HepG2 (cell line): Measurements from ENCODE around the gene MPC1. TPM values are rescaled to one million over a fixed set of nuclear protein-coding genes. Genes with fewer than 3 reads are reported as not detected.

ENCODE experiments used
- ATF1 ChIP-seq: IDR thresholded peaks from 2 replicates; pipeline ENCODE4 v1.6.1; 2016; ENCODE audit warnings: mild to moderate bottlenecking, control low read depth
- BRCA1 ChIP-seq: sonication (generic); formaldehyde crosslinking; IDR thresholded peaks from 2 replicates; pipeline ENCODE4 v1.4.0; 2020; ENCODE audit warnings: missing genetic modification reagents
- DPF2 ChIP-seq: sonication (generic); formaldehyde crosslinking; IDR thresholded peaks from 2 replicates; pipeline ENCODE4 v1.4.0; 2020; ENCODE audit warnings: mild to moderate bottlenecking, low read depth, missing genetic modification reagents, borderline replicate concordance
- FOXO4 ChIP-seq: sonication (generic); formaldehyde crosslinking; conservative IDR thresholded peaks from 2 replicates; pipeline ENCODE4 v1.8.1; 2023; ENCODE audit warnings: missing genetic modification reagents
- GATA4 ChIP-seq: sonication (generic); IDR thresholded peaks from 2 replicates; pipeline ENCODE4 v1.6.1; 2016; ENCODE audit warnings: antibody characterized with exemption, low read depth, borderline replicate concordance
- KLF11 ChIP-seq: IDR thresholded peaks from 2 replicates; pipeline ENCODE4 v1.6.1; 2016; ENCODE audit warnings: missing compliant biosample characterization
- MEIS2 ChIP-seq: sonication (generic); formaldehyde crosslinking; IDR thresholded peaks from 2 replicates; pipeline ENCODE4 v1.9.0; 2021; ENCODE audit warnings: mild to moderate bottlenecking, missing genetic modification reagents
- MTERF4 ChIP-seq: sonication (generic); formaldehyde crosslinking; IDR thresholded peaks from 2 replicates; pipeline ENCODE4 v1.8.0; 2023; ENCODE audit warnings: mild to moderate bottlenecking, missing genetic modification reagents
- MZF1 ChIP-seq: sonication (generic); formaldehyde crosslinking; IDR thresholded peaks from 2 replicates; pipeline ENCODE4 v1.8.1; 2023; ENCODE audit warnings: mild to moderate bottlenecking, missing genetic modification reagents, borderline replicate concordance
- NFYC ChIP-seq: IDR thresholded peaks from 2 replicates; pipeline ENCODE4 v1.6.1; 2016; ENCODE audit warnings: missing genetic modification reagents, missing compliant biosample characterization
- NR2F1 ChIP-seq, 2 experiments: fragments of 450-650 bp in 1 of 2; formaldehyde crosslinking in 1 of 2; IDR thresholded peaks; 2 replicates each; pipeline versions ENCODE4 v1.5.0 to v1.6.1; 2016 to 2020; ENCODE audit warnings: mild to moderate bottlenecking in 1 of 2, missing compliant biosample characterization in 1 of 2, missing genetic modification reagents in 1 of 2, moderate library complexity in 1 of 2
- PHB2 ChIP-seq: fragments of 450-650 bp; IDR thresholded peaks from 2 replicates; pipeline ENCODE4 v1.6.1; 2018; ENCODE audit not compliant: partially characterized antibody
- PTBP1 ChIP-seq: fragments of 200-400 bp; formaldehyde crosslinking; IDR thresholded peaks from 2 replicates; pipeline ENCODE4 v1.6.1; 2018; ENCODE audit warnings: low read length, low read depth; ENCODE audit not compliant: poor library complexity, severe bottlenecking
- RFX3 ChIP-seq: IDR thresholded peaks from 2 replicates; pipeline ENCODE4 v1.6.1; 2016; ENCODE audit warnings: missing biosample characterization, missing genetic modification reagents
- SMAD3 ChIP-seq: sonication (generic); formaldehyde crosslinking; IDR thresholded peaks from 2 replicates; pipeline ENCODE4 v1.4.0; 2020; ENCODE audit warnings: missing genetic modification reagents
- SRSF1 ChIP-seq: fragments of 200-400 bp; formaldehyde crosslinking; optimal IDR thresholded peaks from 2 replicates; pipeline ENCODE3; 2017; ENCODE audit warnings: mild to moderate bottlenecking, low read depth, low read length, moderate library complexity
- TCF12 ChIP-seq, 2 experiments: fragments of 450-650 bp in 1 of 2; sonication (generic) in 1 of 2; formaldehyde crosslinking in 1 of 2; IDR thresholded peaks; 2 replicates each; pipeline versions ENCODE4 v1.6.1 to v1.8.0; 2017 to 2022; ENCODE audit warnings: antibody characterized with exemption in 1 of 2, mild to moderate bottlenecking in 1 of 2, missing genetic modification reagents in 1 of 2, moderate library complexity in 1 of 2
- U2AF1 ChIP-seq: fragments of 200-400 bp; formaldehyde crosslinking; optimal IDR thresholded peaks from 2 replicates; pipeline ENCODE3; 2017; ENCODE audit warnings: mild to moderate bottlenecking, low read depth, low read length
- WIZ ChIP-seq: sonication (generic); formaldehyde crosslinking; IDR thresholded peaks from 2 replicates; pipeline ENCODE4 v1.5.1; 2020; ENCODE audit warnings: mild to moderate bottlenecking, missing genetic modification reagents
- ZBTB26 ChIP-seq: IDR thresholded peaks from 2 replicates; pipeline ENCODE4 v1.6.1; 2016; ENCODE audit warnings: missing compliant biosample characterization, missing genetic modification reagents, borderline replicate concordance
- ZGPAT ChIP-seq: IDR thresholded peaks from 2 replicates; pipeline ENCODE4 v1.6.1; 2016; ENCODE audit warnings: mild to moderate bottlenecking
- ZKSCAN1 ChIP-seq: fragments of 150-350 bp; IDR thresholded peaks from 2 replicates; pipeline ENCODE4 v1.6.1; 2014; ENCODE audit warnings: low read length
- ZNF180 ChIP-seq: sonication (generic); formaldehyde crosslinking; IDR thresholded peaks from 2 replicates; pipeline ENCODE4 v1.4.0; 2020; ENCODE audit warnings: low read depth, missing genetic modification reagents, borderline replicate concordance
- ZNF205 ChIP-seq: IDR thresholded peaks from 2 replicates; pipeline ENCODE4 v1.6.1; 2018; ENCODE audit warnings: missing biosample characterization, missing genetic modification reagents
- ZNF383 ChIP-seq: sonication (generic); formaldehyde crosslinking; IDR thresholded peaks from 2 replicates; pipeline ENCODE4 v1.4.0; 2020; ENCODE audit warnings: missing genetic modification reagents, mild to moderate bottlenecking, borderline replicate concordance
- ZNF7 ChIP-seq: IDR thresholded peaks from 2 replicates; pipeline ENCODE4 v1.6.1; 2016; ENCODE audit warnings: missing biosample characterization, missing genetic modification reagents
- ZNF709 ChIP-seq: sonication (generic); formaldehyde crosslinking; IDR thresholded peaks from 2 replicates; pipeline ENCODE4 v1.5.0; 2020; ENCODE audit warnings: mild to moderate bottlenecking, missing genetic modification reagents
- polyA plus RNA-seq, 8 experiments: library from polyadenylated mRNA; depleted of rRNA in 3 of 8; stranded (reverse) in 7 of 8; unstranded in 1 of 8; fragments of >200 nt; fragmentation: Illumina TruSeq in 4 of 8; extraction: Trizol in 4 of 8; gene quantifications; 2 replicates each; pipeline versions ENCODE4 v1.2.1 to v1.2.3, GENCODE V29; 2011 to 2016; ENCODE audit warnings: low read depth in 4 of 8, missing spikeins in 1 of 8, mixed read lengths in 1 of 8; ENCODE audit not compliant: insufficient read depth in 1 of 8
- total RNA-seq, 5 experiments: library from RNA; depleted of rRNA; stranded (reverse); fragments of >200 nt; fragmentation: Illumina TruSeq; extraction: Trizol; gene quantifications; 2 replicates each; pipeline ENCODE4 v1.2.3, GENCODE V29; 2016; ENCODE audit warnings: low read depth in 1 of 5

MPC1 gene
- total and polyA plus RNA-seq, 2 of the 13 experiments (the other 11 are each of a cell fraction or from before 2014, with no cell fraction given) = 189 to 214 TPM

GRCh38 chr6:166387642-166388289 is 5.0 kb upstream of the MPC1 start (continued):
- TF ChIP-seq ZNF709 (CRISPR knock-in tag) (no peak), MEIS2 (CRISPR knock-in tag) (peak; percentile 29; the same call in 1 of the 2 replicates), U2AF1 (no peak), ZKSCAN1 (no peak), DPF2 (CRISPR knock-in tag) (peak; percentile 96), GATA4 (peak; percentile 92), SMAD3 (peak; percentile 90; the same call in 1 of the 2 replicates), NFYC (CRISPR knock-in tag) (peak; percentile 50; the same call in 1 of the 2 replicates), FOXO4 (no peak), KLF11 (CRISPR knock-in tag) (peak; percentile 14; the same call in 1 of the 2 replicates), ZNF205 (CRISPR knock-in tag) (no peak; the same call in 1 of the 2 replicates), ZGPAT (CRISPR knock-in tag) (peak; percentile 91), RFX3 (CRISPR knock-in tag) (no peak), ZNF7 (peak; percentile 64; the same call in 1 of the 2 replicates), NR2F1 (CRISPR knock-in tag; IDR thresholded peaks at IDR 0.05) (peak; percentile 34 to 89; a peak in 2 of 4 replicates), PHB2 (no peak), ATF1 (CRISPR knock-in tag) (peak; percentile 55; the same call in 1 of the 2 replicates), BRCA1 (CRISPR knock-in tag) (peak; percentile 63; the same call in 1 of the 2 replicates), ZBTB26 (CRISPR knock-in tag) (peak; percentile 14; the same call in 1 of the 2 replicates), SRSF1 (no peak), MTERF4 (CRISPR knock-in tag) (no peak), TCF12 (IDR thresholded peaks at IDR 0.05) (no peak), TCF12 (CRISPR knock-in tag; IDR thresholded peaks at IDR 0.05) (peak; percentile 52; the same call in 1 of the 2 replicates), ZNF180 (CRISPR knock-in tag) (no peak), ZNF383 (CRISPR knock-in tag) (0 out of 2 replicates have a peak, but pooled peaks have one; percentile 48), PTBP1 (no peak), MZF1 (CRISPR knock-in tag) (no peak), WIZ (CRISPR knock-in tag) (no peak)
